ENCODE measurements around the gene TOGARAM1. TPM values are rescaled to one million over a fixed set of nuclear protein-coding genes. Genes with fewer than 3 reads are reported as not detected.

Gene TOGARAM1
- total RNA-seq, 2 donors from 2014 or later: 3.5 to 7.9 TPM

- no peak for DNase-seq (ENCODE audit: low spot score in 2 of 2)
- Mint-ChIP-seq H3K27ac (peak overlapping the region in 1 of 2 donors; percentile 82), H3K36me3 (peaks cover 18 to 21% of the 10 kb centered on the region in 2 donors), H3K9me3 (no peaks in the 10 kb centered on the region)
- no peak for ATAC-seq
Observed at GRCh38 chr14:44960146-44960545, 1.8 kb upstream of the TOGARAM1 start.

GRCh38 chr14:44960646-44961045, 1.3 kb upstream of the TOGARAM1 start:
- peak overlapping the region in 1 of 2 donors; percentile 82 for H3K27ac Mint-ChIP-seq
- no peaks in the 10 kb centered on the region for H3K9me3 Mint-ChIP-seq

GRCh38 chr14:44961151-44961553, 838 bp upstream of the TOGARAM1 start:
- no peak overlapping the region for H3K27ac Mint-ChIP-seq
- ATAC-seq: peak; percentile 27 to 41

More at GRCh38 chr14:44960646-44961045, 1.3 kb upstream of the TOGARAM1 start:
- ATAC-seq (no peak), DNase-seq (ENCODE audit: low spot score in 2 of 2) (no peak)
- H3K36me3 Mint-ChIP-seq: peaks cover 18 to 21% of the 10 kb centered on the region in 2 donors

GRCh38 chr14:44962334-44963043, 499 bp downstream of the TOGARAM1 start:
- H3K27ac Mint-ChIP-seq: no peak overlapping the region
- peaks cover 0 to 4% of the 10 kb centered on the region in 2 donors for H3K9me3 Mint-ChIP-seq
- ATAC-seq: peak; percentile 18 to 47
- H3K36me3 Mint-ChIP-seq: peaks cover 26 to 28% of the 10 kb centered on the region in 2 donors
- DNase-seq (ENCODE audit: low spot score in 2 of 2): peak in 1 of 2 donors; percentile 28

More at GRCh38 chr14:44961151-44961553, 838 bp upstream of the TOGARAM1 start:
- Mint-ChIP-seq H3K9me3 (no peaks in the 10 kb centered on the region), H3K36me3 (peaks cover 18 to 21% of the 10 kb centered on the region in 2 donors)
- DNase-seq (ENCODE audit: low spot score in 2 of 2): peak in 1 of 2 donors; percentile 54

- Mint-ChIP-seq H3K9me3 (peaks cover 0 to 6% of the 10 kb centered on the region in 2 donors), H3K27ac (no peak overlapping the region), H3K36me3 (peaks cover 27 to 30% of the 10 kb centered on the region in 2 donors)
- ATAC-seq (no peak), DNase-seq (ENCODE audit: low spot score in 2 of 2) (no peak)
Observed at GRCh38 chr14:44963044-44963528, 1.1 kb downstream of the TOGARAM1 start.

GRCh38 chr14:44963775-44964380, 1.9 kb downstream of the TOGARAM1 start:
- no peak for ATAC-seq

GRCh38 chr14:44966601-44967336, 4.8 kb downstream of the TOGARAM1 start:
- H3K27ac Mint-ChIP-seq: peak overlapping the region in 1 of 2 donors; percentile 35
- H3K9me3 Mint-ChIP-seq: peaks cover 5 to 20% of the 10 kb centered on the region in 2 donors
- H3K36me3 Mint-ChIP-seq: peaks cover 63% of the 10 kb centered on the region in 2 donors
- ATAC-seq: no peak
- DNase-seq (ENCODE audit: low spot score in 2 of 2): no peak

More at GRCh38 chr14:44963775-44964380, 1.9 kb downstream of the TOGARAM1 start:
- Mint-ChIP-seq H3K27ac (no peak overlapping the region), H3K9me3 (peaks cover 0 to 10% of the 10 kb centered on the region in 2 donors), H3K36me3 (peaks cover 34 to 37% of the 10 kb centered on the region in 2 donors)
- no peak for DNase-seq (ENCODE audit: low spot score in 2 of 2)

GRCh38 chr14:44968714-44969113, 6.7 kb downstream of the TOGARAM1 start:
- H3K9me3 Mint-ChIP-seq: peaks cover 7 to 22% of the 10 kb centered on the region in 2 donors
- no peak for ATAC-seq

GRCh38 chr14:44970907-44971306, 8.9 kb downstream of the TOGARAM1 start:
- DNase-seq (ENCODE audit: low spot score in 2 of 2): no peak
- H3K27ac Mint-ChIP-seq: no peak overlapping the region
- peaks cover 7 to 25% of the 10 kb centered on the region in 2 donors for H3K9me3 Mint-ChIP-seq
- no peak for ATAC-seq
- H3K36me3 Mint-ChIP-seq: peaks cover 49 to 52% of the 10 kb centered on the region in 2 donors

More at GRCh38 chr14:44968714-44969113, 6.7 kb downstream of the TOGARAM1 start:
- H3K27ac Mint-ChIP-seq: no peak overlapping the region
- DNase-seq (ENCODE audit: low spot score in 2 of 2): no peak
- H3K36me3 Mint-ChIP-seq: peaks cover 58 to 67% of the 10 kb centered on the region in 2 donors

GRCh38 chr14:44971459-44971858, 9.5 kb downstream of the TOGARAM1 start:
- no peak for DNase-seq (ENCODE audit: low spot score in 2 of 2)
- H3K36me3 Mint-ChIP-seq: peaks cover 49 to 52% of the 10 kb centered on the region in 2 donors
- peaks cover 7 to 25% of the 10 kb centered on the region in 2 donors for H3K9me3 Mint-ChIP-seq
- ATAC-seq: no peak
- no peak overlapping the region for H3K27ac Mint-ChIP-seq

- ATAC-seq: no peak
Observed at GRCh38 chr14:44979273-44979672, 17.3 kb downstream of the TOGARAM1 start.

GRCh38 chr14:44979740-44980356, 17.9 kb downstream of the TOGARAM1 start:
- Mint-ChIP-seq H3K27ac (no peak overlapping the region), H3K9me3 (no peaks in the 10 kb centered on the region), H3K36me3 (no peaks in the 10 kb centered on the region)
- DNase-seq (ENCODE audit: low spot score in 2 of 2) (no peak), ATAC-seq (no peak)

More at GRCh38 chr14:44979273-44979672, 17.3 kb downstream of the TOGARAM1 start:
- no peaks in the 10 kb centered on the region for H3K36me3 Mint-ChIP-seq
- no peak overlapping the region for H3K27ac Mint-ChIP-seq
- DNase-seq (ENCODE audit: low spot score in 2 of 2): no peak
- H3K9me3 Mint-ChIP-seq: no peaks in the 10 kb centered on the region

- no peak overlapping the region for H3K27ac Mint-ChIP-seq
Observed at GRCh38 chr14:44981198-44981597, 19.2 kb downstream of the TOGARAM1 start.

GRCh38 chr14:44982594-44982993, 20.6 kb downstream of the TOGARAM1 start:
- Mint-ChIP-seq H3K36me3 (no peaks in the 10 kb centered on the region), H3K27ac (no peak overlapping the region), H3K9me3 (no peaks in the 10 kb centered on the region)
- DNase-seq (ENCODE audit: low spot score in 2 of 2) (no peak), ATAC-seq (peak in 1 of 2 donors; percentile 68)

More at GRCh38 chr14:44981198-44981597, 19.2 kb downstream of the TOGARAM1 start:
- Mint-ChIP-seq H3K9me3 (no peaks in the 10 kb centered on the region), H3K36me3 (no peaks in the 10 kb centered on the region)
- ATAC-seq (peak in 1 of 2 donors; percentile 41), DNase-seq (ENCODE audit: low spot score in 2 of 2) (no peak)

GRCh38 chr14:44988694-44989093, 26.7 kb downstream of the TOGARAM1 start:
- DNase-seq (ENCODE audit: low spot score in 2 of 2) (no peak), ATAC-seq (no peak)
- Mint-ChIP-seq H3K9me3 (no peaks in the 10 kb centered on the region), H3K27ac (no peak overlapping the region), H3K36me3 (peaks cover 0 to 9% of the 10 kb centered on the region in 2 donors)
